Gastrocnemius medialis (tissue), 4 donors: ENCODE results near the gene MED16.

Experiments
- POLR2A ChIP-seq, 2 donors: fragments of 450-650 bp; IDR thresholded peaks; one replicate each; pipeline ENCODE4 v1.6.1; 2017; ENCODE audit warnings: antibody characterized with exemption in 2 of 2, mild to moderate bottlenecking in 2 of 2, moderate library complexity in 2 of 2
- TF ChIP-seq, protein P1 (sequence below), 5 experiments: fragments of 450-650 bp in 3 of 5; fragments of 200-600 bp in 2 of 5; sonication (generic) in 2 of 5; IDR thresholded peaks in 4 of 5; conservative IDR thresholded peaks in 1 of 5; 1 replicate in 4 of 5; 2 replicates in 1 of 5; pipeline ENCODE4 v1.5.1; 2016 to 2019; ENCODE audit warnings: antibody characterized with exemption in 5 of 5, mild to moderate bottlenecking in 3 of 5, moderate library complexity in 3 of 5

DNA sequence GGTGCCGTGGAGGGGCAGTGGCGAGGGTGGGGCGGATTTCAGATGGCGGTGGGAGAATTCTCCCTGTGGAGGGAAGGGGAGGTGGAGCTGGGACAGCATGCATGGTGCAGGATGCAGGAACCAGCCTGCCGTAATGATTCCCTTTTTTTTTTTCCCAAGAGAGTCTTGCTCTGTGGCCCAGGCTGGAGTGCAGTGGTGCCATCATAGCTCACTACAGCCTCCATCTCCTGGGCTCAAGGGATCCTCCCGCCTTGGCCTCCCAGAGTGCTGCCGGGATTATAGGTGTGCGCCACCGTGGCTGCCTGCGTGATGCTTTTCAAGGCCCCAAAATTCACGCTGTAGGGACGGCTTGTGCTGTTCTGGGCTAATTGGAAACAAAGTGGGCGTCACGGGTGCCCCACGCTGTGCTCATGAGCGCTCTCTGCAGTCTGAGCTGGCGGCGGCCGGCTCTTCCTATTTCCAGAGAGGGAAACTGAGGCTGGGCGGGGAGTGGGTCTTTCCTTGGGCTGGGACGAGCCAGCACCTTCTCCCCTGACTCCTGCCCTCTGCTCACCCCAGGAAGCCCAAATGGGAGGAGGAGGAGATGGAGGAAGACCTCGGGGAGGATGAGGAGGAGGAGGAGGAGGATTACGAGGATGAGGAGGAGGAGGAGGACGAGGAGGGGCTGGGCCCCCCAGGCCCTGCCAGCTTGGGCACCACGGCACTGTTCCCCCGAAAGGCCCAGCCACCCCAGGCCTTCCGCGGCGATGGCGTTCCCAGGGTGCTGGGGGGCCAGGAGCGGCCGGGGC, 39.1 kb upstream of the MED16 start:
- TF ChIP-seq, protein P1, sequence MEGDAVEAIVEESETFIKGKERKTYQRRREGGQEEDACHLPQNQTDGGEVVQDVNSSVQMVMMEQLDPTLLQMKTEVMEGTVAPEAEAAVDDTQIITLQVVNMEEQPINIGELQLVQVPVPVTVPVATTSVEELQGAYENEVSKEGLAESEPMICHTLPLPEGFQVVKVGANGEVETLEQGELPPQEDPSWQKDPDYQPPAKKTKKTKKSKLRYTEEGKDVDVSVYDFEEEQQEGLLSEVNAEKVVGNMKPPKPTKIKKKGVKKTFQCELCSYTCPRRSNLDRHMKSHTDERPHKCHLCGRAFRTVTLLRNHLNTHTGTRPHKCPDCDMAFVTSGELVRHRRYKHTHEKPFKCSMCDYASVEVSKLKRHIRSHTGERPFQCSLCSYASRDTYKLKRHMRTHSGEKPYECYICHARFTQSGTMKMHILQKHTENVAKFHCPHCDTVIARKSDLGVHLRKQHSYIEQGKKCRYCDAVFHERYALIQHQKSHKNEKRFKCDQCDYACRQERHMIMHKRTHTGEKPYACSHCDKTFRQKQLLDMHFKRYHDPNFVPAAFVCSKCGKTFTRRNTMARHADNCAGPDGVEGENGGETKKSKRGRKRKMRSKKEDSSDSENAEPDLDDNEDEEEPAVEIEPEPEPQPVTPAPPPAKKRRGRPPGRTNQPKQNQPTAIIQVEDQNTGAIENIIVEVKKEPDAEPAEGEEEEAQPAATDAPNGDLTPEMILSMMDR (IDR thresholded peaks at IDR 0.05 in 4 of 5, conservative IDR thresholded peaks at IDR 0.05 in 1 of 5) = no peak
- no peak for TF ChIP-seq POLR2A (IDR thresholded peaks at IDR 0.05)
